Natural killer cell (primary cell): ENCODE data around the gene SCART1. TPM values are rescaled to one million over a fixed set of nuclear protein-coding genes. Genes with fewer than 3 reads are reported as not detected.

ENCODE experiments used
- ATAC-seq, 3 donors: fragments of 150-1000 bp in 2 of 3; fragments of 200-7000 bp in 1 of 3; cut with Tn5 transposase; 1 replicate in 1 of 3; 2 replicates in 2 of 3; pipeline ENCODE4 v1.10.0; 2021; ENCODE audit warnings: mild to moderate bottlenecking in 2 of 3, moderate library complexity in 2 of 3
- DNase-seq, 2 donors: peaks; one replicate each; pipeline versions ENCODE4 v3.0.0 to v3.0.0-alpha.2; 2013 to 2021; ENCODE audit warnings: mixed read lengths in 1 of 2
- H3K27ac ChIP-seq: one replicate; pipeline ENCODE4 v1.5.1; 2013; ENCODE audit warnings: mild to moderate bottlenecking, low read length
- H3K27me3 ChIP-seq: one replicate; pipeline ENCODE4 v1.6.1; 2013; ENCODE audit warnings: low read length; ENCODE audit not compliant: control insufficient read depth, insufficient read depth
- H3K36me3 ChIP-seq: one replicate; pipeline ENCODE4 v1.6.1; 2013; ENCODE audit warnings: low read length; ENCODE audit not compliant: control insufficient read depth, insufficient read depth
- H3K4me1 ChIP-seq: one replicate; pipeline ENCODE4 v1.6.1; 2013; ENCODE audit warnings: low read length; ENCODE audit not compliant: control insufficient read depth, insufficient read depth
- H3K4me3 ChIP-seq: one replicate; pipeline ENCODE4 v1.5.1; 2013; ENCODE audit warnings: low read length
- H3K9me3 ChIP-seq: one replicate; pipeline ENCODE4 v1.6.1; 2013; ENCODE audit warnings: low read length; ENCODE audit not compliant: control insufficient read depth, insufficient read depth
- H3K27ac Mint-ChIP-seq, 2 donors: one replicate each; pipeline ENCODE4 v1.8.0; 2022; ENCODE audit warnings: mild to moderate bottlenecking in 2 of 2, mixed read lengths in 2 of 2, moderate library complexity in 1 of 2
- H3K27me3 Mint-ChIP-seq, 2 donors: one replicate each; pipeline ENCODE4 v1.8.0; 2022; ENCODE audit warnings: low read depth in 2 of 2, mixed read lengths in 2 of 2
- H3K36me3 Mint-ChIP-seq: one replicate; pipeline ENCODE4 v1.8.0; 2022; ENCODE audit warnings: mixed read lengths
- H3K4me1 Mint-ChIP-seq, 2 donors: one replicate each; pipeline ENCODE4 v1.8.0; 2022; ENCODE audit warnings: mixed read lengths in 2 of 2
- H3K4me3 Mint-ChIP-seq: one replicate; pipeline ENCODE4 v1.8.0; 2022; ENCODE audit warnings: mild to moderate bottlenecking, moderate library complexity, mixed read lengths
- H3K9me3 Mint-ChIP-seq, 2 donors: one replicate each; pipeline ENCODE4 v1.8.0; 2022; ENCODE audit warnings: mixed read lengths in 2 of 2
- CTCF ChIP-seq: fragments of 200-600 bp; IDR thresholded peaks from one replicate; pipeline ENCODE4 v1.8.0; 2022; ENCODE audit warnings: antibody characterized with exemption
- WGBS: methylation state at CpG from one replicate; pipeline ENCODE4 v1.1.7; 2013; ENCODE audit warnings: missing lambda C conversion rate; ENCODE audit not compliant: insufficient coverage; 5-methylcytosine and 5-hydroxymethylcytosine counted together
- intact Hi-C: fragments of 100-400 bp; cut with micrococcal nuclease; formaldehyde crosslinking; loops from one replicate; pipeline ENCODE4 v1.14.2; 2022
- total RNA-seq, 4 donors: library from RNA; stranded (reverse); fragments of 120-200 nt in 1 of 4; gene quantifications; one replicate each; pipeline versions ENCODE4 v1.2.3 to v1.2.4, GENCODE V29; 2013 to 2022

Gene SCART1
- total RNA-seq, 3 donors from 2014 or later (not counting 1 experiment from before 2014, with no cell fraction given), result 8.6 to 13.8 (median 9.9) TPM

DNA sequence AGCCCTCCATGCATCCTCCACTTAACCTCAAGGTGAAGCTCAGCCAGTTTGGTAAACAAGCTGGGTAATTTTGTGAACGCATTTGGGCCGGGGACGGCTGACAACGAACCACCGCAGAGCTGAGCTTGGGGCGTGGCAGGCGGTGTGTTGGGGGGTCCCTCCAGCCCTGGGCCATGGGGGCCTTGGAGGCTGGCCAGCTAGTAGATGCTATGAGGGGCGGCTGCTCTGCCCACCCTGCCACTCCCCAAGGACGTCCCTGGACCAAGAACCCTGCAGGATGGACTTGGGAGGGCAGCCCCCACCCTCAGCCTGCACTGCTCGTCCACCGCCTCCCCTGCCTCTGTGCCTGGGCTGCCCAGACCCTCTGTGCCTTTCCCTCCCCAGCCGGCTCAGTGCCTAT is 12.0 kb upstream of the SCART1 start:
- Histone ChIP-seq H3K4me3 (peak overlapping the region; percentile 28), H3K36me3 (no peaks in the 10 kb centered on the region), H3K9me3 (peaks cover 4% of the 10 kb centered on the region), H3K4me1 (peaks cover 42% of the 10 kb centered on the region), H3K27me3 (no peaks in the 10 kb centered on the region), H3K27ac (peak overlapping the region; percentile 51)
- Mint-ChIP-seq H3K27ac (peak overlapping the region in 1 of 2 donors; percentile 81), H3K4me1 (peaks cover 23 to 52% of the 10 kb centered on the region in 2 donors), H3K36me3 (peaks cover 4% of the 10 kb centered on the region), H3K9me3 (peaks cover 5% of the 10 kb centered on the region in 2 donors), H3K27me3 (peaks cover 0 to 3% of the 10 kb centered on the region in 2 donors), H3K4me3 (peak overlapping the region; percentile 75)
- ATAC-seq (no peak), DNase-seq (no peak)
- intact Hi-C loops, result loop anchor here (10.0 kb wide), 1 partner anchor 53 kb away; no protein-coding TSS in a partner anchor
- WGBS, result 69% methylated on average over 12 of the region's 12 CpGs
- TF ChIP-seq CTCF, result no peak

GRCh38 chr10:133442191-133442966 is 11.4 kb upstream of the SCART1 start:
- peak overlapping the region; percentile 65 to 81 for H3K27ac Mint-ChIP-seq
- H3K9me3 Mint-ChIP-seq, result peaks cover 6 to 8% of the 10 kb centered on the region in 2 donors
- peak; percentile 45 to 93 (median 82) for ATAC-seq
- 54% methylated on average over 23 of the region's 23 CpGs for WGBS
- H3K4me1 ChIP-seq, result peaks cover 42% of the 10 kb centered on the region
- TF ChIP-seq CTCF, result no peak
- peaks cover 10% of the 10 kb centered on the region for H3K9me3 ChIP-seq
- H3K4me3 ChIP-seq, result peak overlapping the region; percentile 28
- intact Hi-C loops, result loop anchor here (10.0 kb wide), 1 partner anchor 52 kb away; no protein-coding TSS in a partner anchor
- peaks cover 10% of the 10 kb centered on the region for H3K36me3 Mint-ChIP-seq
- peak overlapping the region; percentile 51 for H3K27ac ChIP-seq
- no peaks in the 10 kb centered on the region for H3K27me3 ChIP-seq
- H3K36me3 ChIP-seq, result no peaks in the 10 kb centered on the region
- peak overlapping the region; percentile 75 for H3K4me3 Mint-ChIP-seq
- peak; percentile 30 to 33 for DNase-seq
- H3K27me3 Mint-ChIP-seq, result peaks cover 0 to 9% of the 10 kb centered on the region in 2 donors
- peaks cover 23 to 54% of the 10 kb centered on the region in 2 donors for H3K4me1 Mint-ChIP-seq

GRCh38 chr10:133442967-133443924 is 10.5 kb upstream of the SCART1 start:
- WGBS, result 87% methylated on average over 16 of the region's 16 CpGs
- Histone ChIP-seq H3K4me3 (no peak overlapping the region), H3K36me3 (no peaks in the 10 kb centered on the region), H3K4me1 (peaks cover 37% of the 10 kb centered on the region), H3K27ac (peak overlapping the region; percentile 8), H3K9me3 (peaks cover 13% of the 10 kb centered on the region), H3K27me3 (no peaks in the 10 kb centered on the region)
- TF ChIP-seq CTCF, result no peak
- Mint-ChIP-seq H3K4me1 (peaks cover 21 to 49% of the 10 kb centered on the region in 2 donors), H3K27ac (peak overlapping the region; percentile 65 to 81), H3K36me3 (peaks cover 19% of the 10 kb centered on the region), H3K27me3 (peaks cover 0 to 13% of the 10 kb centered on the region in 2 donors), H3K4me3 (peak overlapping the region; percentile 75), H3K9me3 (peaks cover 10 to 16% of the 10 kb centered on the region in 2 donors)
- intact Hi-C loops, result loop anchor here (10.0 kb wide), 1 partner anchor 52 kb away; no protein-coding TSS in a partner anchor
- DNase-seq (no peak), ATAC-seq (no peak)
